Measurements from ENCODE around the gene RPA3. TPM values are rescaled to one million over a fixed set of nuclear protein-coding genes. Genes with fewer than 3 reads are reported as not detected.

Gene RPA3
- total and polyA plus RNA-seq, 7 donors, result 10.8 to 24.8 (median 13.8) TPM

- DNase-seq (no peak), ATAC-seq (peak in 1 of 4 donors; percentile 17)
- no peak overlapping the region for H3K4me3 ChIP-seq
- no peaks in the 10 kb centered on the region for H3K9me3 ChIP-seq
- intact Hi-C loops (cut with DNase I), result no loop called here
- H3K27me3 ChIP-seq (ENCODE audit: insufficient read depth in 3 of 3, low read length in 2 of 3), result no peaks in the 10 kb centered on the region
- no peak for TF ChIP-seq CTCF (IDR thresholded peaks at IDR 0.05)
- H3K27ac ChIP-seq, result peak overlapping the region; percentile 44
- H3K4me1 ChIP-seq, result peaks cover 55% of the 10 kb centered on the region
- no peaks in the 10 kb centered on the region for H3K36me3 ChIP-seq (ENCODE audit: insufficient read depth in 1 of 2, low read depth in 1 of 2)
- 26 to 38% (median 31%) methylated on average over 5 of the region's 5 CpGs for WGBS, 3 donors
These were observed 23.1 kb downstream of the RPA3 start for GRCh38 chr7:7695111-7695817.

DNA sequence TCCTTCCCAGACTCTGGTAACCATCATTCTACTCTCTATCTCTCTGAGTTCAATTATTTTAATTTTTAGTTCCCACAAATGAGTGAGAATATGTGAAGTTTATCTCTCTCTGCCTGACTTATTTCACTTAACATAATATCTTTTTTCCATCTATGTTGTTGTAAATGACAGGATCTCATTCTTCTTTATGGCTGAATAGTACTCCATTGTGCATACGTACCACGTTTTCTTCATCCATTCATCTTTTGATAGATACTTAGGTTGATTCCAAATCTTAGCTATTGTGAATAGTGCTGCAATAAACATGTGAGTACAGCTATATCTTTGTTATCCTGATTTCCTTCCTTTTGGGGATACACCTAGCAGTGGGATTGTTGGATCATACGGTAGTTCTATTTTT is 23.9 kb downstream of the RPA3 start:
- no peaks in the 10 kb centered on the region for H3K27me3 ChIP-seq (ENCODE audit: insufficient read depth in 3 of 3, low read length in 2 of 3)
- TF ChIP-seq CTCF (IDR thresholded peaks at IDR 0.05), result no peak
- peak overlapping the region; percentile 44 for H3K27ac ChIP-seq
- peaks cover 55% of the 10 kb centered on the region for H3K4me1 ChIP-seq
- no peak overlapping the region for H3K4me3 ChIP-seq
- WGBS, 3 donors, result 76 to 84% (median 78%) methylated on average over 3 of the region's 3 CpGs
- no peaks in the 10 kb centered on the region for H3K9me3 ChIP-seq
- no peak for DNase-seq
- intact Hi-C loops (cut with DNase I), result no loop called here
- no peaks in the 10 kb centered on the region for H3K36me3 ChIP-seq (ENCODE audit: insufficient read depth in 1 of 2, low read depth in 1 of 2)
- no peak for ATAC-seq

DNA sequence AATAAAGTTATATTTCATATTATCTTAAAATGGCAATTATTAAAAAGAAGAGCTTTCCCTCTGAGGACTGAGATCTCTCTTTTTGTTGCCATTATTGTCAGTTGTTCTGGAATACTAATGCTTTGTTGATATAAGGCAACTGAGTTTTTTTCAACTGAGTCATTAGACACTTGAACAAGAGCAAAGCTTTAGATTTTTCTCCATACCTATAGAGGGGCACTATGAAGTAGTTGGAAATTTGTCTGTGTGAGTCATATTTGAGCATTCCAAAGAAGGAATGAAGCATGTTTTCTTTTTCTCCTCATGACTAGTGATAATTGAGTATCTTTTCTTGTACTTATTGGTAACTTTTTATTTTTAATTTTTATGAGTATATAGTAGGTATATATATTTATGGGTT is 24.5 kb downstream of the RPA3 start:
- no peak for TF ChIP-seq CTCF (IDR thresholded peaks at IDR 0.05)
- H3K4me3 ChIP-seq, result no peak overlapping the region
- ATAC-seq (no peak), DNase-seq (no peak)
- H3K36me3 ChIP-seq (ENCODE audit: insufficient read depth in 1 of 2, low read depth in 1 of 2), result no peaks in the 10 kb centered on the region
- H3K27ac ChIP-seq, result no peak overlapping the region
- H3K27me3 ChIP-seq (ENCODE audit: insufficient read depth in 3 of 3, low read length in 2 of 3), result no peaks in the 10 kb centered on the region
- H3K9me3 ChIP-seq, result no peaks in the 10 kb centered on the region
- intact Hi-C loops (cut with DNase I), result no loop called here
- peaks cover 54% of the 10 kb centered on the region for H3K4me1 ChIP-seq

DNA sequence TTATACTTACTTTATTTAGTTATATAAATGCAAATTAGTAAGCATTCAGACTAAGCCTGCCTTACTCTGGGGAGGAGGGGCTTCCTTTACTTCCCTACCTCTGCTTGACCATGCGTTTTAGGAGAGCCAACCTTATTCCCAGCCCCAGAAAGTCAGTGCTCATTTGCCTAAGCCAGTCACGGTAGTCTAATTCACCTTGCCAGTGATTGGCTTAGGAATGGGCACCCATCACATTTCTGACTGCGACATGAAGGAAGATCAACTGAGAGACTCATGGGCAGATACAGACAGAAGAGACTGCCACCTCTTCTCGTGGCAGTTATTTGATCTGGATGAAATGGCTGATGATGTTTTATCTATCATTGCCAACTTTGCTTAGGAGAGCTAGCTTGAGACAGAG is 29.5 kb downstream of the RPA3 start:
- intact Hi-C loops (cut with DNase I), result loop anchor here (10.0 kb wide), 2 partner anchors 176 to 276 kb away; partner anchors contain the start of gene GLCCI1 (in 1 of the 2)
- no peaks in the 10 kb centered on the region for H3K9me3 ChIP-seq
- DNase-seq (no peak), ATAC-seq (peak; percentile 90 to 97 (median 92))
- H3K4me3 ChIP-seq, result peak overlapping the region; percentile 62
- H3K27ac ChIP-seq, result peak overlapping the region; percentile 79
- TF ChIP-seq CTCF (IDR thresholded peaks at IDR 0.05), result no peak
- 28 to 52% (median 28%) methylated on average over 4 of the region's 4 CpGs for WGBS, 3 donors
- H3K36me3 ChIP-seq (ENCODE audit: insufficient read depth in 1 of 2, low read depth in 1 of 2), result no peaks in the 10 kb centered on the region
- H3K4me1 ChIP-seq, result peaks cover 31% of the 10 kb centered on the region
- H3K27me3 ChIP-seq (ENCODE audit: insufficient read depth in 3 of 3, low read length in 2 of 3), result no peaks in the 10 kb centered on the region

GRCh38 chr7:7688310-7688709 is 30.1 kb downstream of the RPA3 start:
- intact Hi-C loops (cut with DNase I), result loop anchor here (10.0 kb wide), 2 partner anchors 176 to 276 kb away; partner anchors contain the start of gene GLCCI1 (in 1 of the 2)
- H3K27me3 ChIP-seq (ENCODE audit: insufficient read depth in 3 of 3, low read length in 2 of 3), result no peaks in the 10 kb centered on the region
- H3K4me3 ChIP-seq, result peak overlapping the region; percentile 62
- no peaks in the 10 kb centered on the region for H3K9me3 ChIP-seq
- DNase-seq (no peak), ATAC-seq (peak in 2 of 4 donors; percentile 52 to 64)
- 26 to 38% (median 28%) methylated on average over 6 of the region's 6 CpGs for WGBS, 3 donors
- H3K36me3 ChIP-seq (ENCODE audit: insufficient read depth in 1 of 2, low read depth in 1 of 2), result no peaks in the 10 kb centered on the region
- H3K27ac ChIP-seq, result peak overlapping the region; percentile 79
- no peak for TF ChIP-seq CTCF (IDR thresholded peaks at IDR 0.05)
- H3K4me1 ChIP-seq, result peaks cover 25% of the 10 kb centered on the region
